MG63 (cell line): ENCODE data around the gene TSPAN33. TPM values are rescaled to one million over a fixed set of nuclear protein-coding genes. Genes with fewer than 3 reads are reported as not detected.
"Not testable (repeated sequence)": the region's sequence is repeated elsewhere in the genome, so short reads cannot be mapped to it uniquely, and the experiment has no call there.

ENCODE experiments used
- DNase-seq: peaks from one replicate; pipeline ENCODE4 v3.0.0-alpha.2; 2020
- H3K27me3 ChIP-seq: fragments of 250-450 bp; sonication (Bioruptor Pico); 2 replicates; pipeline ENCODE4 v1.5.1; 2020; ENCODE audit warnings: mild to moderate bottlenecking, moderate library complexity
- H3K36me3 ChIP-seq: fragments of 250-450 bp; sonication (Bioruptor Pico); 2 replicates; pipeline ENCODE4 v1.5.1; 2020; ENCODE audit warnings: mild to moderate bottlenecking, moderate library complexity
- H3K4me3 ChIP-seq: fragments of 250-450 bp; sonication (Bioruptor Pico); 2 replicates; pipeline ENCODE4 v1.5.1; 2020; ENCODE audit warnings: mild to moderate bottlenecking, moderate library complexity
- H3K9me3 ChIP-seq: fragments of 250-450 bp; sonication (Bioruptor Pico); 2 replicates; pipeline ENCODE4 v1.5.1; 2020; ENCODE audit warnings: mild to moderate bottlenecking, moderate library complexity
- total RNA-seq: library from RNA; depleted of rRNA; stranded (reverse); fragments of >200 nt; shearing (Covaris generic); gene quantifications from 2 replicates; pipeline ENCODE4 v1.2.3, GENCODE V29; 2014; ENCODE audit warnings: low replicate concordance; rRNA removed

Gene TSPAN33, protein sequence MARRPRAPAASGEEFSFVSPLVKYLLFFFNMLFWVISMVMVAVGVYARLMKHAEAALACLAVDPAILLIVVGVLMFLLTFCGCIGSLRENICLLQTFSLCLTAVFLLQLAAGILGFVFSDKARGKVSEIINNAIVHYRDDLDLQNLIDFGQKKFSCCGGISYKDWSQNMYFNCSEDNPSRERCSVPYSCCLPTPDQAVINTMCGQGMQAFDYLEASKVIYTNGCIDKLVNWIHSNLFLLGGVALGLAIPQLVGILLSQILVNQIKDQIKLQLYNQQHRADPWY
- 3.4 and 7.0 TPM in 2 replicates for total RNA-seq

DNA sequence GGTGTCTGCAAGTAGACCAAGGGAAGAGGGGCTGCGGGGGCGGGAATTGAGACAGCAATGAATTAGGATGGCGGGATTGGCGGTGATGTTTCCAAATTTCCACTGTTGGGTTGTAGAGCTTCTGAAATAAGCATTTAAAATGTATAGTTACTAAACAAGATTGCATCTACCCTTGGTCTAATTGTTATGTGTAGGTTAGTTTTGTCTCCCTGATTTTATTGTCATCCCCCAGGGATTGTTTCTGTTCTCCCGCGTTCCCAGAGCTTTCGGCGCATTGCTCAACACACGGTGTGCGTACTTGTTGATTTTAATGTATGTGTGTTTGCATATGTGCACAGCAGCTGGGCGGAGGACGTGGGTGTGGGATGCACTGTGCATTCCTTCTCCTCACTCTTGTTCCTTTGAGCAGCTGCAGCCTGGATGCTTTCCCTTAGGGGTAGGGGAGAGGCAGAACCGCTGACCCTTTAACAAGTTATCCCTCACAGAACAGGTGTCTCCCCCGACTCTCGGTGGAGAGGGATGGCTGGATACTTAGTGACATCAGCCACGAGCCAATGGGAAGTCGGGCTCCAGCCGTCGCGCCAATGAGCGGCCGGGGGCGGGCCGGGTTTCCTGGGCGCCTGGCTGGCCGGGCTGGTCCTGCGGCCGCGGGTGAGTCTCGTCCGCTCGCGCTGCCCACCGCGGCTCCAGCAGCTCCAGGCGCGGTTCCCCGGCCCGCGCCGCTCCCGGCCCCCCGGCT is at the start of gene TSPAN33:
TSS of gene TSPAN33 (plus strand) at position 613 of the 739 bp plus-strand sequence. CDS start 274 bp downstream, outside the sequence.
- H3K36me3 ChIP-seq, result no peaks in the 10 kb centered on the region
- H3K4me3 ChIP-seq, result peak within 1 kb of the TSS; percentile 45
- peaks cover 6% of the 10 kb centered on the region; the same call in 1 of the 2 replicates for H3K27me3 ChIP-seq
- DNase-seq, result peak; percentile 65
- H3K9me3 ChIP-seq, result no peaks in the 10 kb centered on the region

DNA sequence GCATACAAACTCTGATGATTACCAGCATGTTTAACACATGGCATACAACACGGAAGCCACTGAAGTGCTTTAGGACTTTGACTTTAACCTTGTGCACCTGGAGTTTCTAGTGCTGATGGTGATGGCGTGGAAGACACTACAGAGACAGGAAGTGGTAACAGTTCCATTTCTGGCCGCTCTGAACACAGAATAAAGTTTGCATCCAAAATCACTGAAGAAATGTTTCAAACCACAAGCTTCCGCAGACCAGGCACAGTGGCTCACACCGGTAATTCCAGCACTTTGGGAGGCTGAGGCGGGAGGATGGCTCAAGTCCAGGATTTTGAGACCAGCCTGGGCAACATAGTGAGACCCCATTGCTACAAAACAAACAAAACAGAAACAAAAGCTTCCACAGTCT is 49.2 kb upstream of the TSPAN33 start:
- Histone ChIP-seq H3K9me3 (no peaks in the 10 kb centered on the region), H3K27me3 (no peaks in the 10 kb centered on the region), H3K4me3 (no peak overlapping the region), H3K36me3 (no peaks in the 10 kb centered on the region)
- no peak for DNase-seq

DNA sequence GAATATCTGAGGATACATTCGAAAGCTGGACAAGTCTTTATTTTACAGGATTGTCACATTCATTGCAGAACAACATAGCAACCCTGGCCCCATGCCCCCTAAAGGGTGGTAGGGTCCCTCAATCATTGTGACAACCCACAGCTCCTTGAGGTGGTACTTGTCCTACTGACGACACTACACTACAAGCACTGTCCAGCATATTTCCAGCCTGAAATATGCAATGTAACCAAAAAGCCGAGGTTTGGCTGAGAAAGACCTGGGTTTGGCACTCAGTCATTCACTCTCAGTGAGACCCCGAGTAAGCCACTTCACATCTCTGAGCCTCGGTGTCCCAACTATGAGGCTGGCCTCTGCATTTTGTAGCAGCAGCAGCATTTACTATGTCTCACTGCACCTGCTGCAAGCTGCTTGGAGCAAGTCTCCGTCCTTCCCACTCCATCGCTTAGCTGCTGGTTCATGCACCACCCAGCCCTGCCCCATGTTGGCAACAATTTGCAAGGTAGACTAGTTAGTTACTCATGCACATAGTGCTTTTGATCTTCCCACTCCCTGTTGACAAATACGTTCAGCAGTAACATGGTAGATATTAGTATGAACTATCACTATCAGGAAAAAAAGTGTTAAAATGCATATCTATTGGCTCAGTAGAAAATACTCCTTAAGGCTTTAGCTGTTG is 46.0 kb upstream of the TSPAN33 start:
- no peaks in the 10 kb centered on the region for H3K36me3 ChIP-seq
- H3K9me3 ChIP-seq, result no peaks in the 10 kb centered on the region
- no peak overlapping the region for H3K4me3 ChIP-seq
- H3K27me3 ChIP-seq, result no peaks in the 10 kb centered on the region
- no peak for DNase-seq

DNA sequence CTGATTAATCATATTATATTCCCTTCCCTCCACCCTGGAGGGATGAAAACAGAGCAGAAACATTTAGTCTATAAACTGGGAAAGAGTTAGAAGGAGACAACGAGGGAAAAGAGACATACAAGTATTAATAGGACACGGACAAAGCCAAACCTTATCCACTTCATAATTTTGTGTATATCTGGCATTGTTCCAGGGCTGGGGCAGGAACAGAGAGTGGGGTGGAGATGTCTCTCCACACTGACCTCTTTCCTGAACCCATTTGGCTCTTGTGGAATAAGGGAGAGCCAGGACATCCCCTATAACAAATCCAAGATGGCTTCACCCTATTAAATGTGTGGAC is 43.7 kb upstream of the TSPAN33 start:
- Histone ChIP-seq H3K27me3 (no peaks in the 10 kb centered on the region), H3K9me3 (no peaks in the 10 kb centered on the region), H3K36me3 (no peaks in the 10 kb centered on the region), H3K4me3 (no peak overlapping the region)
- no peak for DNase-seq

DNA sequence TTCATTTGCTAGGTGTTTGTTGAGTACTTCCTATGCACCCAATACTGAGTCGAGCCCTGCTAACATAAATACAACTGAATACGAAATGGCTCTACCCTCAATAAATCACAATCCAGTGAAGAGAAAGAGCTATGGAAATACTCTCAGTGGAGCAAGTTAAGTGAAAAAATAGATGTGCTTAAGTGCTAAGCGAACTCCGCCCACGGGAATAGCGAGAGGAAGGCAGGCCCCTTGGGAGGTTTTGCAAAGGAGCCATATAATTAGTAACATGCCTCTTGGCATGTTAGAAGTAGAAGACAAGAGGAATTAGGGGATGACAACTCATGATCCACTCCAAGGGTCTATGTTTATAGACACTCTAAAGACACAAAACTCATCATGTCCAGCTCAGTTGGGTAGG is 42.8 kb upstream of the TSPAN33 start:
- no peak for DNase-seq
- no peak overlapping the region for H3K4me3 ChIP-seq
- no peaks in the 10 kb centered on the region for H3K9me3 ChIP-seq

DNA sequence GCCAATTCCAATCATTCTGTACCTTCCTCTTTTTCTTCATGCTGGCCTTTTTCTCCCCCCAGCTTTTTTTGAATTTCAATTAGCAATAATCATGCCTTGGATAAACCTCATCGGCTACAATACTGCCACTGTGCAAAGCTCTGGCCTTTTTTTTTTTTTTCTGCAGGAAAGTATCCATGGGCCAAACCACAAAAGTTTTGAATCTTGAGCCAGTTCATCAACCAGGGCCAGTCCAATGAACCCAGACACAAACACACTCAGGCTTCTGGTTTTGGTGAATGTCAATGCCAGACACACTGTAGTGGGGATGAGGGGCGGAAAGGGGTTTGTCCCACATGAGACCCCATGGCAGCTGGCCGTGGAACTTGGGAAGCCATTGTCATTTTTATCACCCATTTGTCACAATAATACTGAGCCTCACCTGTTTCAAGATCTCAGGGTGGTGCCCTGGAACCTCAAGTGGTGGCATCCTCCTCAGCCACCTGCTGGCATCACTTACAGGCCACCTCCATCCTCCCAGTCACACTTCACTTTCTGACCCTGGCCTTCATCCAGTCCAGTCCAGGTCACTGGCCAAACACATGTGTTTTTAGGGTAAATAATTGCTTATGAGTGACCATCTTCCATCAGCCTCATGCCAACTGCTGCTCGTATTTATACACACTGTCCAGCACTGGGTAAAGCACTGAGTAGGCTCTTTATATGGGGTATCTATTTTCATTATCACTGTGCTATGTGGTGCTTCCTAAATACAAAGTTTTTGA is 40.8 kb upstream of the TSPAN33 start:
- DNase-seq, result no peak
- no peak overlapping the region for H3K4me3 ChIP-seq
- H3K27me3 ChIP-seq, result no peaks in the 10 kb centered on the region
- no peaks in the 10 kb centered on the region for H3K9me3 ChIP-seq
- no peaks in the 10 kb centered on the region for H3K36me3 ChIP-seq

More for the DNA sequence above, 42.8 kb upstream of the TSPAN33 start:
- Histone ChIP-seq H3K27me3 (no peaks in the 10 kb centered on the region), H3K36me3 (no peaks in the 10 kb centered on the region)

DNA sequence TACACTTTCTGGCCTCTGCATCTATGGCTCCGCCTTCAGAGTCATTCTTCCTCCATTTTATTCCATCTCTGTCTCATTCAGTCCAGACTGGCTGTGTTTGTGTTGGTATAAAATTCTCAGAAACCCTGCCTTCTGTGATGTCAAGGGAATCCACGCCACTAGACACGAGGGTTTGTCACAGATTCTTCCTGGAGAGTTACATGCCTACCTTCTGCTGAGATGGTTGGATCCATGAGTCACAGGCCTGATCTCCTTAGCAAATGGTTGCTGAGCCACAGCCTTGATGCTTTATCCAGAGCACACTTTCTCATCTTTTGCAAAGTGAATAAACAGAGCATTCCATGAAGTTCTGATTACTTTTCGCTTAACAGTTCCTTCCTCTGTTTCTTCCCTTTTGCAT is 35.9 kb upstream of the TSPAN33 start:
- no peak overlapping the region for H3K4me3 ChIP-seq
- H3K9me3 ChIP-seq, result no peaks in the 10 kb centered on the region
- DNase-seq, result no peak
- H3K36me3 ChIP-seq, result no peaks in the 10 kb centered on the region
- no peaks in the 10 kb centered on the region for H3K27me3 ChIP-seq

DNA sequence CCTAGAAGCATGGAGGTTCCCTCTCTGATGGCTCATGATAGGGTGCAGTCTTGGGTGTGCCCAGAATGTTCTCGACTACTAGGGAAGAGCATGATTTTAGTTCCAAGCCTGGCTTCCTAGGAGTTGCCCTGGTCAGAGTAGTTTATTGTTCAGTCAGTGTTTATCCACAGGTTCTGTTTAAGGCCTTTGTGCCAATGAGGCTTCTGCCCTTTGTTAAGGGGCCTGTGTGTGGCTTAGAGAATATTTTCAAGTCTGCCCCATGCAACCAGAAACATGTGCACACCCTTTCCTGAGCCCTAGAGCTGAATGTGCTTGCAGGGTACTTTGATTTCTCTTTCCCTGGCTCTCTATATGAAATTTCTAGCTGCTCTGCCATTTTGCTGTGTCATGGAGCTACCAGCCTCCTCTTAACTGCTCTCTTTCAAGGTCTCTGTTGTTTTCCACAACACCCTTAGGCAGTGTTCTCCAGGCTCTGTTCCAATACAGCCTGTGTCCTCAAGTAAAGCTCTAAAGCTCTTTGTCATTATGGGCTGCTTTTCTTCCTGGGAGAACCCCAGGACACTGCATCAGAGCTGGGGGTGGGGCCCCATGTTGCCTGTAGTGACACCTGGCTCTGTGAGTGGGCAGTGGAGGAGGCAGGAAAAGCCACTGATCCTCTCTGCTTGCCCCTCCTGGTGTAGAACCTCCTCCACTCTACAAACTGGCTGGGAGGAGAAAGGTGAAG is 34.1 kb upstream of the TSPAN33 start:
- Histone ChIP-seq H3K4me3 (no peak overlapping the region), H3K36me3 (no peaks in the 10 kb centered on the region), H3K27me3 (no peaks in the 10 kb centered on the region), H3K9me3 (no peaks in the 10 kb centered on the region)
- DNase-seq, result no peak

DNA sequence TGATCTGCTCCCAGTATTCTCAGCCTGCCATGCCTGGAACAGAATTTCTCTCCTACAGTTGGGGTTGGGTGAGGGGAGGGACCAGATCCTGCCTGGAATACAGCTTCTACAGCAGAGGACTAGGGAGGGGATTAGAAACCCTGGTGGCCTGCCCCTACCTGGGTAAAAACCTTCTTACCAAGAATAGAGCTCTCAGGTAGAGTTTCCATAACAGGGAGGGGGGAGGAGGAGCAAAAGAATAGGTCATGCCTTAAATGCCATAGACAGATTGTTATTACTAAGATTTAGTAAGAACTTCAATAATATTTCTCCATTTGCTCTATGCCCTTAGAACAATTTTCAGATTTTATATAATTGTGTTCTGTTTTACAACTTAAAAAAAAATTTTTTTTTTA is 33.5 kb upstream of the TSPAN33 start:
- Histone ChIP-seq H3K9me3 (no peaks in the 10 kb centered on the region), H3K27me3 (no peaks in the 10 kb centered on the region), H3K36me3 (no peaks in the 10 kb centered on the region), H3K4me3 (no peak overlapping the region)
- DNase-seq, result no peak

DNA sequence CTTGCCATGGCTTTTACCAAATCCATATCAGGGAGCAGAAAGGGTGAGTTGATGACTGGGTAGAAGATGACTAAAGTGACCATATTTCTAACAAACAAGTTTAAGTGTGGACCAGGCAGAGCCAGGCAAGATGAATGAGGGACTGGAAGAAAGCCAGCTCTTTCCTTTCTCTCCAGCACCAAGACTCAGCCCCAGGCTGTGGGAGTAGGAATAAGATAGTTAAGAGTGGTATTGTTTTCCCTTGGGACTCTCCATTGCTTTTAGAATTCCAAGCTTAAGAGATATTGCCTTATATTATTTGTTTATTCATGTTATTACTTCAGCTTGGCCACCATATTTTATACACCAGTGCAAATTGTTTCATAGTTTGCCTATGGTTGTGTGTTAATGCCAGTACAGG is 28.8 kb upstream of the TSPAN33 start:
- no peak for DNase-seq
- Histone ChIP-seq H3K27me3 (no peaks in the 10 kb centered on the region), H3K4me3 (no peak overlapping the region), H3K9me3 (no peaks in the 10 kb centered on the region), H3K36me3 (no peaks in the 10 kb centered on the region)

DNA sequence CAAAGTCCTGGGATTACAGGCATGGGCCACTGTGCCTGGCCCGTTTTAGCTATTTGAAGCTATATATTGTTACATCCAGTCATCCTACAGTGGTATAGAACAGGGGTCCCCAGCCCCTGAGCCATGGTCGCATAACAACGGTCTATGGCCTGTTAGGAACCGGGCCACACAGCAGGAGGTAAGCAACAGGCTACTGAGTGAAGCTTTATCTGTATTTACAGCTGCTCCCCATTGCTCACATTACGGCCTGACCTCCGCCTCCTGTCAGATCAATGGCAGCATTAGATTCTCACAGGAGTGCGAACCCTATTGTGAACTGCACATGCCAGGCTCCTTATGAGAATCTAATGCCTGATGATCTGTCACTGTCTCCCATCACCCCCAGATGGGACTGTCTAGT is 26.3 kb upstream of the TSPAN33 start:
- Histone ChIP-seq H3K36me3 (no peaks in the 10 kb centered on the region), H3K9me3 (no peaks in the 10 kb centered on the region), H3K27me3 (no peaks in the 10 kb centered on the region), H3K4me3 (no peak overlapping the region)
- no peak for DNase-seq

DNA sequence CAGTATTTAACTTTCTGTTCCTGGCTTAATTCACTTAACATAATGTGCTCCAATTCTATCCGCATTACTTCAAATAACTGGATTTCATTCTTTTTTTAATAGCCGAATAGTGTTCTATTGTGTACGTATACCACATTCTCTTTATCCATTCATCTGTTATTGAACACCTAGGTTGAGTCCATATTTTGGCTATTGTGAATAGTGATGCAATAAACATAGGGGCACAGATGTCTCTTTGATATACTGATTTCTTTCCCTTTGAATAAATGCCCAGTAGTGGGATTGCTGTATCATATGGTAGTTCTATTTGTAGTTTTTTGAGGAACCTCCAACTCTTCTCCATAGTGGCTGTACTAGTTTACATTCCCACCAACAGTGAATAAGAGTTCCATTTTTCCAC is 25.5 kb upstream of the TSPAN33 start:
- no peak overlapping the region for H3K4me3 ChIP-seq
- no peaks in the 10 kb centered on the region for H3K27me3 ChIP-seq
- no peaks in the 10 kb centered on the region for H3K9me3 ChIP-seq
- no peaks in the 10 kb centered on the region for H3K36me3 ChIP-seq
- DNase-seq, result no peak

DNA sequence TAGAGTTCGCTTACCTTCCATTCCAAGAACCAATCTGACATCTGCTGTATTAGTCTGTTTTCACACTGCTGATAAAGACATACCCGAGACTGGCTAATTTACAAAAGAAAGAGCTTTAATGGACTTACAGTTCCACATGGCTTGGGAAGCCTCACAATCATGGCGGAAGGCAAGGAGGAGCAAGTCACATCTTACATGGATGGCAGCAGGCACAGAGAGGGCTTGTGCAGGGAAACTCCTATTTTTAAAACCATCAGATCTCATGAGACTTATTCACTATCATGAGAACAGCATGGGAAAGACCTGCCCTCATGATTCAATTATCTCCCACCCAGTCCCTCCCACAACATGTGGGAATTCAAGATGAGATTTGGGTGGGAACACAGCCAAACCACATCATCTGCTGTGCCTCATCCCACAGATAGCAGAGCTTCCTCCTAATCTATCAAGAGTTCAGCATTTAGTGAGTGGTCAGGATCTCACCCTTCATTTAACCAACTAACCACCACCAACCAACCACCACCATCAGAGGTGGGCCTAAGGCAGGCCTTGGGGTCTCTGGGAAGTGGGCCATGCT is 22.9 kb upstream of the TSPAN33 start:
- H3K9me3 ChIP-seq, H3K4me3 ChIP-seq, H3K36me3 ChIP-seq: not testable (repeated sequence)

DNA sequence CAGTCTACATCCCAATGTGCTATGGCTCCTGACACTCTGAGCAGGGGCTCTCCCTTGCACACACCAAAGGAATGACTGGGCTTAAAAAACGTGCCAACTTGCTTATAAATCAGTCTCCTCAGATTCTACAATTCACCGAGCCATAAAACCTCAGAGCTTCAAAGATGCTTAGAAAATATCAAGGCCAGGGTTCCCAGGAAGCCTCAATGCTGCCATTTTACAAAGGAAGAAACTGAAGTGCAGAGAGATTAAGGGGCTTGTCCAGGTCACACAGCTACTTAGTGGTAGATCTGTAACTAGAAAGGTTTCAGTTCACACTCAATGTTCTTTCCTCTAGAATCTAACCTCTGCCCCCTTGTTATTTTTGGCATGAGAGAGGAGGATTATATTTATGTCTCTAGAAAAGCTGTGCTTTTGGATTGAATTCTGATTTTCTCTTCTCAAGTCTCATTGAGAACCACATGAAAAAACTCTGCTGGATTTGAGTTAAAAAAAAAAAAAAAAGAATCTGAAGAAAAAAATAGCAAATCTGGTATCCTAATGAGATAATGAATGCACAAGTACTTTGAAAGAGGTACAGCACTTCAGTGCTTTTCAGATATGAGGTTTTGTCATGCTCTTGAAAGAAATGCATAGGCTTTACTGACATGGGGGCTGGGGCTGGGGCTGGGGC is 22.3 kb upstream of the TSPAN33 start:
- Histone ChIP-seq H3K27me3 (no peaks in the 10 kb centered on the region), H3K36me3 (no peaks in the 10 kb centered on the region), H3K4me3 (no peak overlapping the region), H3K9me3 (no peaks in the 10 kb centered on the region)
- DNase-seq, result no peak

More for the DNA sequence above, 22.9 kb upstream of the TSPAN33 start:
- not testable (repeated sequence) for H3K27me3 ChIP-seq, DNase-seq

DNA sequence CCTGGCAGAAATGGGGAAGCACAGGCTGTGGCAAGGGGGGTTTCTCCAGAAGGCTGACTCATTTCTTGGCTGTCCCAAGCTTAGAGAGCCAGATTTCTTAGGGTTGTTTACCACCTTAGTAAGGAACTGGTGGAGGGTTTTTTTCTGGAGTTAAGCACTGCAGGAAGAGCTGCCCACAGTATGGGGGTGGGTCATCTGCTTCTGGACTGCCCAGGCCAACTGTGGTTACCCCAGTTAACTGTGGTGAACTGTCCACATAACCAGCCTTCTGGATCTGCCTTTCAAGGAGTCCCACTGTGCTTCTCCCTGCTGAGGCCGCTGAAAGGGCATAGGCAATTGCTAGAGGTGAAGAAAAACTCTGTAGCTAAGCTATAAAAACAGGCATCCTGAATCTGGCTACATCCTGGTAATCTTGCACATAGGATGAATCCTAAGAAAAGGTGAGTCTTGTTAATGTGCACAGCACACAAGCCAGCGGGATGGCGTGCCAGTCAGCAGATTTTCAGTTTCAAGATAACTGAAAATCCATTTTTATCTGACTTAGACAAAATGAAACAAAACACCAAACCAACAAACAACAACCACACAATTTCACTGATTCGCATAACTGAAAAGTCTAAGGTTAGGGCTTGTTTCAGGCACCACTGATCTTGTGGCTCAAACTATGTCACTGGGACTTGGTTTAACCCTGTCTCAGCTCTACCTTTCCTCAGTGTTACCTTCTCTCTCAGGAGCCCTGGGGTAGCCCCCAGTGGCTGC is 21.6 kb upstream of the TSPAN33 start:
- Histone ChIP-seq H3K27me3 (no peaks in the 10 kb centered on the region), H3K4me3 (no peak overlapping the region), H3K36me3 (no peaks in the 10 kb centered on the region), H3K9me3 (no peaks in the 10 kb centered on the region)
- DNase-seq, result no peak
